Activated CD4-positive, CD25-positive, alpha-beta regulatory T cell (primary cell): ENCODE results near the gene LEMD2.
A peak's percentile ranks its signal among the peaks of the same experiment; 100 is the strongest.

ENCODE experiments used
- DNase-seq, 4 experiments: peaks; one replicate each; lab custom pipeline; 2025; lab: John Stamatoyannopoulos, UW

Gene LEMD2

GRCh38 chr6:33774774-33775173 is 14.2 kb downstream of the LEMD2 start:
- DNase-seq: no peak

- DNase-seq: no peak
These were observed 15.9 kb downstream of the LEMD2 start for GRCh38 chr6:33772902-33773472.

- DNase-seq: no peak
These were observed 16.7 kb downstream of the LEMD2 start for GRCh38 chr6:33772082-33772830.

GRCh38 chr6:33771146-33772081 is 17.5 kb downstream of the LEMD2 start:
- DNase-seq: peak; percentile 18 to 40 (median 31)

GRCh38 chr6:33770833-33771145 is 18.1 kb downstream of the LEMD2 start:
- DNase-seq: no peak

GRCh38 chr6:33770124-33770832 is 18.7 kb downstream of the LEMD2 start:
- no peak for DNase-seq

GRCh38 chr6:33769248-33769821 is 19.6 kb downstream of the LEMD2 start:
- DNase-seq: no peak

- DNase-seq: peak; percentile 34 to 64 (median 42)
These were observed 20.2 kb downstream of the LEMD2 start for GRCh38 chr6:33768644-33769120.

- no peak for DNase-seq
These were observed 21.7 kb downstream of the LEMD2 start for GRCh38 chr6:33766921-33767907.

GRCh38 chr6:33765368-33765767 is 23.6 kb downstream of the LEMD2 start:
- DNase-seq: no peak

- no peak for DNase-seq
These were observed 24.9 kb downstream of the LEMD2 start for GRCh38 chr6:33764036-33764435.

GRCh38 chr6:33763483-33763882 is 25.4 kb downstream of the LEMD2 start:
- no peak for DNase-seq

- no peak for DNase-seq
These were observed 26.2 kb downstream of the LEMD2 start for GRCh38 chr6:33762713-33763112.

- peak in 1 of 4 experiments; percentile 6 for DNase-seq
These were observed 26.9 kb downstream of the LEMD2 start for GRCh38 chr6:33761922-33762629.

- no peak for DNase-seq
These were observed 27.4 kb downstream of the LEMD2 start for GRCh38 chr6:33761581-33761921.

- DNase-seq: no peak
These were observed 28.9 kb downstream of the LEMD2 start for GRCh38 chr6:33759887-33760629.

GRCh38 chr6:33758815-33759216 is 30.1 kb downstream of the LEMD2 start:
- DNase-seq: no peak

GRCh38 chr6:33757906-33758305 is 31.0 kb downstream of the LEMD2 start:
- no peak for DNase-seq

- DNase-seq: no peak
These were observed 31.8 kb downstream of the LEMD2 start for GRCh38 chr6:33757113-33757512.
